Thoracic aorta (tissue), 2 donors: Measurements from ENCODE around the gene PPP1R1B. TPM values are rescaled to one million over a fixed set of nuclear protein-coding genes. Genes with fewer than 3 reads are reported as not detected.
"Not testable (repeated sequence)": the region's sequence is repeated elsewhere in the genome, so short reads cannot be mapped to it uniquely, and the experiment has no call there.

Source experiments
- ATAC-seq: fragments of 150-250 bp; one replicate; pipeline ENCODE4 v1.8.0; 2017; ENCODE audit warnings: low read depth; ENCODE audit not compliant: insufficient number of reproducible peaks, low FRiP score
- DNase-seq: peaks from one replicate; pipeline ENCODE4 v3.0.0-alpha.2; 2020; ENCODE audit warnings: low spot score
- H3K27ac ChIP-seq, 2 donors: fragments of 200-600 bp; sonication (generic); 1 replicate in 1 of 2; 2 replicates in 1 of 2; pipeline ENCODE4 v1.5.1; 2016; ENCODE audit warnings: mild to moderate bottlenecking in 2 of 2, moderate library complexity in 2 of 2
- H3K27me3 ChIP-seq: fragments of 200-600 bp; sonication (generic); replicated peaks from 2 replicates; pipeline ENCODE4 v1.6.0; 2016; ENCODE audit warnings: mild to moderate bottlenecking; ENCODE audit not compliant: insufficient read depth
- H3K36me3 ChIP-seq: fragments of 200-600 bp; sonication (generic); one replicate; pipeline ENCODE4 v1.5.1; 2016
- H3K4me1 ChIP-seq, 2 donors: fragments of 200-600 bp; sonication (generic); 1 replicate in 1 of 2; 2 replicates in 1 of 2; pipeline versions ENCODE4 v1.5.1 to v1.6.0; 2016; ENCODE audit warnings: low read depth in 2 of 2, mild to moderate bottlenecking in 1 of 2; ENCODE audit not compliant: control insufficient read depth in 1 of 2
- H3K4me3 ChIP-seq: fragments of 200-600 bp; sonication (generic); 2 replicates; pipeline ENCODE4 v1.5.1; 2016; ENCODE audit warnings: mild to moderate bottlenecking
- H3K9me3 ChIP-seq: fragments of 200-600 bp; sonication (generic); 2 replicates; pipeline ENCODE4 v1.5.1; 2016
- total RNA-seq, 2 donors: library from RNA; depleted of rRNA; stranded (reverse); fragments of >200 nt; gene quantifications; one replicate each; pipeline versions ENCODE4 v1.1.0 to v1.2.3, GENCODE V29; 2016
- TF ChIP-seq, protein P1 (sequence below): fragments of 200-600 bp; sonication (generic); IDR thresholded peaks from one replicate; pipeline ENCODE4 v1.5.1; 2019; ENCODE audit warnings: antibody characterized with exemption

The PPP1R1B gene
- total RNA-seq, 2 donors from 2014 or later: 0.27 to 2.1 TPM

GRCh38 chr17:39581759-39582085 is 45.0 kb upstream of the PPP1R1B start:
- DNase-seq (no peak), ATAC-seq (no peak)
- no peak overlapping the region for H3K4me3 ChIP-seq
- H3K36me3 ChIP-seq: no peaks in the 10 kb centered on the region
- H3K27me3 ChIP-seq: no peaks in the 10 kb centered on the region
- TF ChIP-seq, protein P1, sequence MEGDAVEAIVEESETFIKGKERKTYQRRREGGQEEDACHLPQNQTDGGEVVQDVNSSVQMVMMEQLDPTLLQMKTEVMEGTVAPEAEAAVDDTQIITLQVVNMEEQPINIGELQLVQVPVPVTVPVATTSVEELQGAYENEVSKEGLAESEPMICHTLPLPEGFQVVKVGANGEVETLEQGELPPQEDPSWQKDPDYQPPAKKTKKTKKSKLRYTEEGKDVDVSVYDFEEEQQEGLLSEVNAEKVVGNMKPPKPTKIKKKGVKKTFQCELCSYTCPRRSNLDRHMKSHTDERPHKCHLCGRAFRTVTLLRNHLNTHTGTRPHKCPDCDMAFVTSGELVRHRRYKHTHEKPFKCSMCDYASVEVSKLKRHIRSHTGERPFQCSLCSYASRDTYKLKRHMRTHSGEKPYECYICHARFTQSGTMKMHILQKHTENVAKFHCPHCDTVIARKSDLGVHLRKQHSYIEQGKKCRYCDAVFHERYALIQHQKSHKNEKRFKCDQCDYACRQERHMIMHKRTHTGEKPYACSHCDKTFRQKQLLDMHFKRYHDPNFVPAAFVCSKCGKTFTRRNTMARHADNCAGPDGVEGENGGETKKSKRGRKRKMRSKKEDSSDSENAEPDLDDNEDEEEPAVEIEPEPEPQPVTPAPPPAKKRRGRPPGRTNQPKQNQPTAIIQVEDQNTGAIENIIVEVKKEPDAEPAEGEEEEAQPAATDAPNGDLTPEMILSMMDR: no peak
- H3K27ac ChIP-seq: no peak overlapping the region
- no peaks in the 10 kb centered on the region for H3K9me3 ChIP-seq
- no peaks in the 10 kb centered on the region for H3K4me1 ChIP-seq

- no peak for DNase-seq
- no peaks in the 10 kb centered on the region for H3K4me1 ChIP-seq
- TF ChIP-seq, protein P1: no peak
- H3K36me3 ChIP-seq: no peaks in the 10 kb centered on the region
- no peaks in the 10 kb centered on the region for H3K9me3 ChIP-seq
- H3K27ac ChIP-seq: no peak overlapping the region
- no peak overlapping the region for H3K4me3 ChIP-seq
- H3K27me3 ChIP-seq: no peaks in the 10 kb centered on the region
- no peak for ATAC-seq
Observed at GRCh38 chr17:39582658-39583057, 44.1 kb upstream of the PPP1R1B start.

DNA sequence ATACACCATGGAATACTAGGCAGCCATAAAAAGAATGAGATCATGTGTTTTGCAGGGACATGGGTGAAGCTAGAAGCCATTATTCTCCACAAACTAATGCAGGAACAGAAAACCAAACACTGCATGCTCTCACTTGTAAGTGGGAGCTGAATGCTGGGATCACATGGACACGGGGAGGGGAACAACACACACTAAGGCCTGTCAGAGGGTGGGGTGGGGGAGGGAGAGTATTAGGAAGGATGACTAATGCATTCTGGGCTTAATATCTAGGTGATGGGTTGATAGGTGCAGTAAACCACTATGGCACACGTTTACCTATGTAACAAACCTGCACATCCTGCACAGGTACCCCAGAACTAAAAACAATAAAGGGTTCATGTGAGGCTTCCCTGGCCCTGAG is 36.6 kb upstream of the PPP1R1B start:
- H3K36me3 ChIP-seq, H3K27ac ChIP-seq, H3K4me3 ChIP-seq, H3K9me3 ChIP-seq, ATAC-seq, DNase-seq, H3K27me3 ChIP-seq, H3K4me1 ChIP-seq: not testable (repeated sequence)

GRCh38 chr17:39591958-39592954 is 34.5 kb upstream of the PPP1R1B start:
- Histone ChIP-seq H3K27ac (no peak overlapping the region), H3K9me3 (no peaks in the 10 kb centered on the region), H3K36me3 (no peaks in the 10 kb centered on the region), H3K4me1 (no peaks in the 10 kb centered on the region), H3K4me3 (no peak overlapping the region), H3K27me3 (peaks cover 8% of the 10 kb centered on the region)
- DNase-seq: no peak
- ATAC-seq: no peak
- TF ChIP-seq, protein P1: no peak

DNA sequence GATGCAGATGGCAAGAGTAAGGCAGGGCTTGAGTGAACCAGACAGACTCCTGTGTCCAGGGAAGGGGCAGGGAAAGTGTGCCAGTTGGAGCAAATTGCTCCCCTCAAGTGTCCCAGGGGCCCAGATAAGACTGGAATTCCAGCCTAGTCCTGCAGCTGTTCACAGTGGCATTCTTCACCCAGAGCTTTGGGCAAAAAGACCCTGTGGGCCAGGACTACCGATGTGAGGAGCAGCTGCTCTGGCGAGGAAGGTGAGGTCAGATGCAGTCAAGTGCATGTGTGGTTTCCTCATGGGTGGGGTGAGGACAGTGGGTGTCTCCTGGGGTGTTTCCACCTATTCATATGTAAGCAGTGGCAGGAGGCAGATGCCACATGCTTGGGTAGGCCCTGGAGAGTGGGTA is 33.4 kb upstream of the PPP1R1B start:
- ATAC-seq: no peak
- no peak for DNase-seq
- no peak overlapping the region for H3K4me3 ChIP-seq
- no peaks in the 10 kb centered on the region for H3K9me3 ChIP-seq
- TF ChIP-seq, protein P1: no peak
- H3K27ac ChIP-seq: no peak overlapping the region
- peaks cover 4 to 8% of the 10 kb centered on the region in 2 donors for H3K4me1 ChIP-seq
- no peaks in the 10 kb centered on the region for H3K36me3 ChIP-seq
- peaks cover 16% of the 10 kb centered on the region for H3K27me3 ChIP-seq
